H1 (cell line): ENCODE data around the gene DCAF17. TPM values are rescaled to one million over a fixed set of nuclear protein-coding genes. Genes with fewer than 3 reads are reported as not detected.

Experiments
- CTCF ChIA-PET: fragments of 300-600 bp; sonication (Branson Sonifier 250); formaldehyde crosslinking; loops from one replicate; lab custom pipeline; 2021; ENCODE audit not compliant: partially characterized antibody; lab: Charles Lee
- POLR2A ChIA-PET: fragments of 300-600 bp; sonication (Branson Sonifier 250); formaldehyde crosslinking; loops from one replicate; lab custom pipeline; 2021; ENCODE audit warnings: inconsistent platforms; ENCODE audit not compliant: partially characterized antibody; lab: Charles Lee
- DNase-seq, 2 experiments: peaks; one replicate each; pipeline versions ENCODE4 v3.0.0 to v3.0.0-alpha.2; 2010 to 2022; ENCODE audit warnings: low spot score in 2 of 2, low read depth in 1 of 2, mixed read lengths in 1 of 2
- FAIRE-seq: peaks from 2 replicates; lab custom pipeline; 2011; peaks lifted over from hg19 to GRCh38; lab: Jason Lieb, UNC
- H2AFZ ChIP-seq: 2 replicates; pipeline ENCODE4 v1.8.1; 2012; ENCODE audit warnings: low read length, inconsistent platforms
- H2AK5ac ChIP-seq: 2 replicates; pipeline ENCODE4 v1.6.1; 2013; ENCODE audit warnings: low read depth, low read length
- H2BK120ac ChIP-seq: replicated peaks from 2 replicates; pipeline ENCODE3; 2013; ENCODE audit warnings: low read depth, low read length, inconsistent platforms
- H2BK12ac ChIP-seq: 2 replicates; pipeline ENCODE4 v1.6.1; 2013; ENCODE audit warnings: low read depth, low read length
- H2BK15ac ChIP-seq: 2 replicates; pipeline ENCODE4 v1.6.1; 2013; ENCODE audit warnings: low read length
- H2BK20ac ChIP-seq: 2 replicates; pipeline ENCODE4 v1.6.1; 2013; ENCODE audit warnings: low read length
- H2BK5ac ChIP-seq: 2 replicates; pipeline ENCODE4 v1.6.1; 2013; ENCODE audit warnings: low read depth, low read length
- H3K14ac ChIP-seq: 2 replicates; pipeline ENCODE4 v1.6.1; 2013; ENCODE audit warnings: inconsistent platforms; ENCODE audit not compliant: insufficient read length
- H3K18ac ChIP-seq: 2 replicates; pipeline ENCODE4 v1.6.1; 2013; ENCODE audit warnings: low read length; ENCODE audit errors: extremely low read depth
- H3K23ac ChIP-seq: 2 replicates; pipeline ENCODE4 v1.6.1; 2013; ENCODE audit warnings: inconsistent platforms; ENCODE audit not compliant: insufficient read length
- H3K23me2 ChIP-seq: 2 replicates; pipeline ENCODE4 v1.6.1; 2013; ENCODE audit warnings: low read depth, low read length
- H3K27ac ChIP-seq: 2 replicates; pipeline ENCODE4 v1.6.1; 2011; ENCODE audit warnings: low read depth, low read length, inconsistent platforms
- H3K27me3 ChIP-seq, 4 experiments: replicated peaks in 1 of 4; 1 replicate in 1 of 4; 2 replicates in 3 of 4; pipeline versions ENCODE4 v1.6.1 to v1.8.1; 2011 to 2013; ENCODE audit warnings: low read length in 3 of 4, mild to moderate bottlenecking in 3 of 4, inconsistent platforms in 2 of 4, mixed read lengths in 2 of 4, moderate library complexity in 1 of 4; ENCODE audit not compliant: control insufficient read depth in 3 of 4, insufficient read depth in 3 of 4; ENCODE audit errors: extremely low read depth in 1 of 4
- H3K36me3 ChIP-seq, 4 experiments: 2 replicates each; pipeline versions ENCODE4 v1.6.1 to v1.8.1; 2011 to 2013; ENCODE audit warnings: mild to moderate bottlenecking in 4 of 4, low read length in 3 of 4, moderate library complexity in 2 of 4, control low read depth in 1 of 4, inconsistent platforms in 1 of 4; ENCODE audit not compliant: insufficient read depth in 4 of 4, control insufficient read depth in 2 of 4
- H3K4ac ChIP-seq: replicated peaks from 2 replicates; pipeline ENCODE3; 2013; ENCODE audit warnings: low read length, low read depth, mixed read lengths, inconsistent platforms; ENCODE audit not compliant: insufficient read length
- H3K4me1 ChIP-seq, 4 experiments: replicated peaks in 1 of 4; 1 replicate in 1 of 4; 2 replicates in 3 of 4; pipeline versions ENCODE4 v1.6.1 to v1.8.1; 2011 to 2013; ENCODE audit warnings: low read length in 3 of 4, inconsistent platforms in 2 of 4, mixed read lengths in 1 of 4; ENCODE audit not compliant: insufficient read depth in 4 of 4, control insufficient read depth in 3 of 4
- H3K4me2 ChIP-seq, 2 experiments: 2 replicates each; pipeline versions ENCODE4 v1.6.1 to v1.8.1; 2011 to 2013; ENCODE audit warnings: low read depth in 2 of 2, low read length in 2 of 2, control low read depth in 1 of 2, inconsistent platforms in 1 of 2, mild to moderate bottlenecking in 1 of 2; ENCODE audit not compliant: insufficient read depth in 1 of 2
- H3K4me3 ChIP-seq, 4 experiments: fragments of 200-600, 300-600 bp in 1 of 4; sonication (generic), shearing (Covaris generic), sonication (Bioruptor Twin) in 1 of 4; 2 replicates each; pipeline versions ENCODE4 v1.5.1 to v1.8.1; 2011 to 2016; ENCODE audit warnings: low read length in 4 of 4, low read depth in 3 of 4, control low read depth in 2 of 4, inconsistent platforms in 2 of 4, mild to moderate bottlenecking in 2 of 4, mixed read lengths in 1 of 4, moderate library complexity in 1 of 4; ENCODE audit not compliant: insufficient read depth in 2 of 4; ENCODE audit errors: extremely low read depth in 1 of 4
- H3K56ac ChIP-seq: replicated peaks from 2 replicates; pipeline ENCODE3; 2013; ENCODE audit warnings: low read depth, mild to moderate bottlenecking, mixed read lengths, low read length, inconsistent platforms; ENCODE audit not compliant: insufficient read length
- H3K79me1 ChIP-seq: 2 replicates; pipeline ENCODE4 v1.6.1; 2013; ENCODE audit warnings: low read depth, low read length, control low read depth
- H3K79me2 ChIP-seq, 2 experiments: 2 replicates each; pipeline versions ENCODE4 v1.6.1 to v1.8.1; 2012 to 2013; ENCODE audit warnings: low read length in 2 of 2, mild to moderate bottlenecking in 2 of 2, inconsistent platforms in 1 of 2; ENCODE audit not compliant: insufficient read depth in 2 of 2, control insufficient read depth in 1 of 2
- H3K9ac ChIP-seq, 4 experiments: replicated peaks in 1 of 4; 1 replicate in 1 of 4; 2 replicates in 3 of 4; pipeline versions ENCODE4 v1.6.1 to v1.8.1; 2011 to 2013; ENCODE audit warnings: low read depth in 3 of 4, low read length in 3 of 4, control low read depth in 2 of 4, mild to moderate bottlenecking in 2 of 4, moderate library complexity in 2 of 4, inconsistent platforms in 1 of 4; ENCODE audit errors: extremely low read depth in 1 of 4
- H3K9me3 ChIP-seq, 2 experiments: 2 replicates each; pipeline versions ENCODE4 v1.6.1 to v1.8.1; 2012 to 2013; ENCODE audit warnings: mild to moderate bottlenecking in 2 of 2, moderate library complexity in 2 of 2, control low read depth in 1 of 2, inconsistent platforms in 1 of 2, low read depth in 1 of 2, low read length in 1 of 2, mixed read lengths in 1 of 2; ENCODE audit not compliant: insufficient read depth in 2 of 2
- H4K20me1 ChIP-seq, 2 experiments: replicated peaks in 1 of 2; 2 replicates each; pipeline versions ENCODE3 to v1.8.1; 2011 to 2013; ENCODE audit warnings: inconsistent platforms in 2 of 2, low read length in 2 of 2, mild to moderate bottlenecking in 1 of 2; ENCODE audit not compliant: insufficient read depth in 2 of 2, control insufficient read depth in 1 of 2
- H4K5ac ChIP-seq: 2 replicates; pipeline ENCODE4 v1.6.1; 2013; ENCODE audit warnings: low read length, low read depth, mixed read lengths, inconsistent platforms; ENCODE audit not compliant: insufficient read length
- H4K8ac ChIP-seq: 2 replicates; pipeline ENCODE4 v1.8.0; 2013; ENCODE audit warnings: mild to moderate bottlenecking, moderate library complexity, low read length, inconsistent platforms; ENCODE audit not compliant: insufficient read depth; ENCODE audit errors: extremely low read depth
- H4K91ac ChIP-seq: replicated peaks from 2 replicates; pipeline ENCODE3; 2013; ENCODE audit warnings: low read length, mixed read lengths, inconsistent platforms; ENCODE audit not compliant: insufficient read length
- CBX8 ChIP-seq: fragments of 300-800, 300-1000 bp; sonication (generic); IDR thresholded peaks from 2 replicates; pipeline ENCODE4 v1.7.1; 2016; ENCODE audit warnings: low read depth, low read length, borderline replicate concordance
- CHD2 ChIP-seq: IDR thresholded peaks from 2 replicates; pipeline ENCODE4 v1.6.1; 2012; ENCODE audit warnings: low read length, improper control_type of control experiment
- KDM1A ChIP-seq: fragments of 200-600, 300-600 bp; sonication (generic); IDR thresholded peaks from 2 replicates; pipeline ENCODE4 v1.7.1; 2016; ENCODE audit warnings: mild to moderate bottlenecking, low read length, borderline replicate concordance
- POU5F1 ChIP-seq: IDR thresholded peaks from 2 replicates; pipeline ENCODE4 v1.6.1; 2011; ENCODE audit warnings: low read depth, mild to moderate bottlenecking, low read length, moderate library complexity
- SAP30 ChIP-seq: fragments of 300-600 bp; sonication (generic); IDR thresholded peaks from 2 replicates; pipeline ENCODE4 v1.7.1; 2012; ENCODE audit warnings: low read length, moderate library complexity, mild to moderate bottlenecking, inconsistent platforms; ENCODE audit not compliant: insufficient read depth, insufficient replicate concordance
- SIX5 ChIP-seq: IDR thresholded peaks from 2 replicates; pipeline ENCODE4 v1.6.1; 2011; ENCODE audit warnings: mild to moderate bottlenecking, low read depth, low read length
- SRF ChIP-seq: IDR thresholded peaks from 2 replicates; pipeline ENCODE4 v1.6.1; 2011; ENCODE audit warnings: mild to moderate bottlenecking, low read depth, low read length, moderate library complexity
- TAF1 ChIP-seq: IDR thresholded peaks from 2 replicates; pipeline ENCODE4 v1.6.1; 2011; ENCODE audit warnings: mild to moderate bottlenecking, low read depth, low read length
- YY1 ChIP-seq: IDR thresholded peaks from 2 replicates; pipeline ENCODE4 v1.6.1; 2011; ENCODE audit warnings: low read depth, mild to moderate bottlenecking, low read length
- WGBS, 2 experiments: shearing (Covaris generic) in 1 of 2; methylation state at CpG; one replicate each; pipeline versions ENCODE4 v1.1.6 to v1.1.7; 2013 to 2015; ENCODE audit warnings: low lambda C conversion rate in 2 of 2, mixed read lengths in 2 of 2, inconsistent platforms in 1 of 2, low coverage in 1 of 2, missing lambda C conversion rate in 1 of 2; ENCODE audit not compliant: insufficient replicate concordance in 2 of 2, insufficient coverage in 1 of 2, insufficient read length in 1 of 2; ENCODE audit errors: extremely low coverage in 1 of 2, missing lambda C conversion rate in 1 of 2; 5-methylcytosine and 5-hydroxymethylcytosine counted together
- polyA plus RNA-seq, 7 experiments: library from polyadenylated mRNA; depleted of rRNA in 3 of 7; stranded (reverse) in 5 of 7; unstranded in 2 of 7; fragments of >200 nt in 5 of 7; fragments of 200-250 nt in 2 of 7; gene quantifications; 1 replicate in 5 of 7; 2 replicates in 1 of 7; 4 replicates in 1 of 7; pipeline versions ENCODE4 v1.2.1 to v1.2.3, GENCODE V29; 2011 to 2013; ENCODE audit warnings: missing spikeins in 2 of 7, mixed read lengths in 2 of 7
- total RNA-seq: library from RNA; stranded (reverse); fragmentation: NEBNext Ultra II Directional; extraction: Animal tissue kit (Norgen Biotek cat#: 25700); gene quantifications from 2 replicates; pipeline ENCODE4 v1.2.1, GENCODE V29; 2021

DCAF17 gene
- total and polyA plus RNA-seq, 2 of the 8 experiments (the other 6 are each of a cell fraction or from before 2014, with no cell fraction given) = 10.7 to 30.0 TPM

GRCh38 chr2:171387052-171387451, 47.0 kb upstream of the DCAF17 start:
- Histone ChIP-seq H4K5ac (no peak overlapping the region), H3K27ac (no peak overlapping the region), H4K91ac (no peak overlapping the region), H3K14ac (no peak overlapping the region), H3K9ac (no peak overlapping the region), H3K79me1 (no peaks in the 10 kb centered on the region), H2BK5ac (peak overlapping the region; percentile 67; the same call in 1 of the 2 replicates), H2AK5ac (no peak overlapping the region), H4K8ac (no peak overlapping the region), H3K36me3 (no peaks in the 10 kb centered on the region)
- CTCF ChIA-PET = interaction anchor here (0.7 to 1.8 kb wide), 3 partner anchors 12 to 300 kb away, joined by 3 to 6 read pairs (median 3); no protein-coding TSS in a partner anchor
- POLR2A ChIA-PET = interaction anchor here (1.2 to 1.8 kb wide), 3 partner anchors 12 to 47 kb away, joined by 3 to 6 read pairs (median 5); partner anchors contain the start of genes DCAF17 and METTL8
- TF ChIP-seq SIX5 (no peak), SRF (no peak), TAF1 (no peak), POU5F1 (no peak), CBX8 (no peak), SAP30 (no peak), KDM1A (no peak), CHD2 (no peak), YY1 (no peak)
- TF ChIP-seq, all 59 proteins: peak for 0
- DNase-seq (no peak), FAIRE-seq (no peak)
- H3K4me2 ChIP-seq = peak overlapping the region in 1 of 2 experiments; percentile 65; a peak in 2 of 4 replicates
- H2BK15ac ChIP-seq = no peak overlapping the region
- no peaks in the 10 kb centered on the region; a peak in 1 of 4 replicates for H3K9me3 ChIP-seq
- H2AFZ ChIP-seq = no peak overlapping the region
- peaks cover 5 to 16% (median 10%) of the 10 kb centered on the region in 4 experiments; a peak in 6 of 7 replicates for H3K4me1 ChIP-seq
- no peak overlapping the region for H3K4ac ChIP-seq
- H3K79me2 ChIP-seq = peaks cover 0 to 42% of the 10 kb centered on the region in 2 experiments; a peak in 2 of 4 replicates
- H3K27me3 ChIP-seq = no peaks in the 10 kb centered on the region
- H2BK120ac ChIP-seq = no peak overlapping the region
- 69% methylated on average over 7 of the region's 7 CpGs; no CpG with 5 or more reads in 1 of the 2 experiments for WGBS, 2 experiments
- no peak overlapping the region for H3K18ac ChIP-seq
- no peak overlapping the region for H3K23ac ChIP-seq
- H3K56ac ChIP-seq = no peak overlapping the region
- H4K20me1 ChIP-seq = no peaks in the 10 kb centered on the region
- peak overlapping the region; percentile 5; the same call in 1 of the 2 replicates for H2BK20ac ChIP-seq
- no peak overlapping the region for H2BK12ac ChIP-seq
- no peaks in the 10 kb centered on the region; the same call in 1 of the 2 replicates for H3K23me2 ChIP-seq
- H3K4me3 ChIP-seq = no peak overlapping the region
